Activated CD4-positive, alpha-beta T cell treated with anti-CD3 and anti-CD28 coated beads, Interleukin-2, amount 10 ng/mL, durations not matched to agents 24 days and 14 days (primary cell): ENCODE measurements around the gene RGMB. TPM values are rescaled to one million over a fixed set of nuclear protein-coding genes. Genes with fewer than 3 reads are reported as not detected.
A peak's percentile ranks its signal among the peaks of the same experiment; 100 is the strongest.

Experiments
- DNase-seq: peaks from one replicate; pipeline ENCODE4 v3.0.0; 2022
- H3K27ac Mint-ChIP-seq: one replicate; pipeline ENCODE4 v1.8.0; 2022; ENCODE audit warnings: mild to moderate bottlenecking, mixed read lengths
- H3K27me3 Mint-ChIP-seq: one replicate; pipeline ENCODE4 v1.8.0; 2022; ENCODE audit warnings: mixed read lengths
- H3K36me3 Mint-ChIP-seq: one replicate; pipeline ENCODE4 v1.8.0; 2022; ENCODE audit warnings: low read depth, mild to moderate bottlenecking, mixed read lengths
- H3K4me1 Mint-ChIP-seq: one replicate; pipeline ENCODE4 v1.8.0; 2021; ENCODE audit warnings: mixed read lengths
- H3K4me3 Mint-ChIP-seq: one replicate; pipeline ENCODE4 v1.8.0; 2022; ENCODE audit warnings: mild to moderate bottlenecking, moderate library complexity, mixed read lengths
- H3K9me3 Mint-ChIP-seq: one replicate; pipeline ENCODE4 v1.8.0; 2021; ENCODE audit warnings: mixed read lengths
- intact Hi-C: fragments of 100-400 bp; cut with micrococcal nuclease; formaldehyde crosslinking; loops from one replicate; pipeline ENCODE4 v1.15.1; 2023
- total RNA-seq: library from RNA; stranded (reverse); gene quantifications from 2 replicates; pipeline ENCODE4 v1.2.3, GENCODE V29; 2022

Gene RGMB
- total RNA-seq, 1 donor from 2014 or later, result 0.35 TPM

DNA sequence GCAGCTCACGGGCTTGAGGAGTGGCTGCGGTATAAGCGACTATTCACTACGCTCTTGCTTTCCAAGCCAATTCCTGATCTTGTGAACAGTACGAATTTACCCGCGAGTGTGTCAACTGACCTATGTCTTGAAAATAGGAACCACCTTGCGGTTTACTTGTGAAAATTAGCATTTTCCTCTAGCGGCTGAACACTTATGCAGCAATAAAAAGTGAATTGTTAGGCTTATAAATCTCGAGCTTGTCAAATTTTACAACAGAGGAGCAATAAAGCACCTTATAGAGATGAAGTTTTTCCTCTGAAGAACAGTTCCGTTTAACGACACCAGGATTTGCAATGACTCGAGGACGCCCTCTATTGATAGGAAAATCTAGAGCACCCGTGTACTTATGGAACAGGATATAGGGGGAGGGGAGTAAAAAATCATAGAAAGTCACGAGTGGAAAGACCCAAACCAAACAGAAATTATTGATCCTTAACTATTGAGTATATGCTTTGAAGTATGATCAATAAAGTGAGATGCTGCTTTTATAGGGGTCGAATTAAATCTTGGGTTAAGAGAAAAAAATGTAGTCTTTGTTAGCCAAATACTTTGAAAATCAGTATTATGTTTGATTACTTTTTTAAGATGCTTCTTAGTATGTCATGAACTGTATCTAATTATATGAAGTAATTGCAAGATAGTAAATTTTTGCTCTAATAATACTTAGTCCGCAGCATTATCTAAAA lies 1.9 kb upstream of the RGMB start:
- peaks cover 37% of the 10 kb centered on the region for H3K4me1 Mint-ChIP-seq
- intact Hi-C loops, result loop anchor here (2.0 to 10.0 kb wide), 5 partner anchors 261 to 1589 kb away; partner anchors contain the start of gene RIOK2

DNA sequence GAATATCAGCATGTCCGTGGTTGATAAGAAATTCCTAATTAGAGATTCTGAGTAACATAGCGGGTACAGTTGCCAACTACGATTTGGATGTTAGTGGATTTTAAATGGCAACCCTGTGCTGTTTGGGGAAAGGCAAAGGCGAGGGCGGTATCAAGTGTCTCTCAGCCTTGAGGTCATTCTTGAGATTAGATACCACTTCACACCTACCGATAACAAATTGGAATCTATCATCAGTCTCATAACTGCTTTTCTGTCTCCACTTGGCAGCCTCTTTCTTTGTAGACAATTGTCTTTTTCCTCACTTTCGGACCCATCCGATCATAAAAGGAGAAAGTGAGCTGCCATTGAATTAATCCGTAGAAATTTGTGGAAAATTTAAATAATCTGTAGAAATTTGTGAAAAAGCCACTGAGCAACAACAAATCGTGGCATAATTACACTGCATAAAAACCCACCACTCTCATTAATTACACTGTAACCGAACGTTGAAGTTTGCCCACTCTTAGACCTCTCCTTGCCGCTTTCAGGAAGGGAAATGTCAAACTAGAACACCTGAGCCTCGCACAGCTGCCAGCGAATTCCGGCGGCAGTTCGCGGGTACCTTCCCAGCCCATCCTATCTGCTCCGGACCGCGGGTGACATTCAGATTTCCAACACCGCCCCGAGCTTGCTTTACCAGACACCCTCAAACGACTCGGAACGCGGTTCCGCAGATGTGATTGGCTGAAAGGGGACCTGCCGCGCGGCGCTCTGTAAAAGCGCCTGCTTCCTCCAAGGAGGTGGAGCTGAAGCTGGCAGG lies 849 bp upstream of the RGMB start:
- peak overlapping the region; percentile 90 for H3K4me3 Mint-ChIP-seq
- intact Hi-C loops, result loop anchor here (1.0 to 10.0 kb wide), 3 partner anchors 155 to 538 kb away; no protein-coding TSS in a partner anchor
- peaks cover 37% of the 10 kb centered on the region for H3K4me1 Mint-ChIP-seq
- peaks cover 75% of the 10 kb centered on the region for H3K27me3 Mint-ChIP-seq
- H3K27ac Mint-ChIP-seq, result no peak overlapping the region
- H3K9me3 Mint-ChIP-seq, result no peaks in the 10 kb centered on the region
- no peaks in the 10 kb centered on the region for H3K36me3 Mint-ChIP-seq
- no peak for DNase-seq

More for the DNA sequence above, 1.9 kb upstream of the RGMB start:
- H3K36me3 Mint-ChIP-seq, result no peaks in the 10 kb centered on the region
- H3K9me3 Mint-ChIP-seq, result no peaks in the 10 kb centered on the region
- DNase-seq, result peak; percentile 89
- H3K27ac Mint-ChIP-seq, result no peak overlapping the region
- peaks cover 75% of the 10 kb centered on the region for H3K27me3 Mint-ChIP-seq
- peak overlapping the region; percentile 83 for H3K4me3 Mint-ChIP-seq

GRCh38 chr5:98773214-98773463 lies 324 bp upstream of the RGMB start:
- Mint-ChIP-seq H3K4me1 (peaks cover 37% of the 10 kb centered on the region), H3K27me3 (peaks cover 73% of the 10 kb centered on the region), H3K36me3 (no peaks in the 10 kb centered on the region), H3K4me3 (peak overlapping the region; percentile 90), H3K9me3 (no peaks in the 10 kb centered on the region), H3K27ac (peak overlapping the region; percentile 55)
- no peak for DNase-seq
- intact Hi-C loops, result loop anchor here (1.0 to 10.0 kb wide), 3 partner anchors 154 to 538 kb away; no protein-coding TSS in a partner anchor

GRCh38 chr5:98774192-98775033 lies 950 bp downstream of the RGMB start:
- no peaks in the 10 kb centered on the region for H3K36me3 Mint-ChIP-seq
- intact Hi-C loops, result loop anchor here (2.0 to 10.0 kb wide), 3 partner anchors 22 to 540 kb away; no protein-coding TSS in a partner anchor
- peak overlapping the region; percentile 90 for H3K4me3 Mint-ChIP-seq
- H3K4me1 Mint-ChIP-seq, result peaks cover 31% of the 10 kb centered on the region
- peaks cover 67% of the 10 kb centered on the region for H3K27me3 Mint-ChIP-seq
- no peak overlapping the region for H3K27ac Mint-ChIP-seq
- peak; percentile 84 for DNase-seq
- no peaks in the 10 kb centered on the region for H3K9me3 Mint-ChIP-seq

DNA sequence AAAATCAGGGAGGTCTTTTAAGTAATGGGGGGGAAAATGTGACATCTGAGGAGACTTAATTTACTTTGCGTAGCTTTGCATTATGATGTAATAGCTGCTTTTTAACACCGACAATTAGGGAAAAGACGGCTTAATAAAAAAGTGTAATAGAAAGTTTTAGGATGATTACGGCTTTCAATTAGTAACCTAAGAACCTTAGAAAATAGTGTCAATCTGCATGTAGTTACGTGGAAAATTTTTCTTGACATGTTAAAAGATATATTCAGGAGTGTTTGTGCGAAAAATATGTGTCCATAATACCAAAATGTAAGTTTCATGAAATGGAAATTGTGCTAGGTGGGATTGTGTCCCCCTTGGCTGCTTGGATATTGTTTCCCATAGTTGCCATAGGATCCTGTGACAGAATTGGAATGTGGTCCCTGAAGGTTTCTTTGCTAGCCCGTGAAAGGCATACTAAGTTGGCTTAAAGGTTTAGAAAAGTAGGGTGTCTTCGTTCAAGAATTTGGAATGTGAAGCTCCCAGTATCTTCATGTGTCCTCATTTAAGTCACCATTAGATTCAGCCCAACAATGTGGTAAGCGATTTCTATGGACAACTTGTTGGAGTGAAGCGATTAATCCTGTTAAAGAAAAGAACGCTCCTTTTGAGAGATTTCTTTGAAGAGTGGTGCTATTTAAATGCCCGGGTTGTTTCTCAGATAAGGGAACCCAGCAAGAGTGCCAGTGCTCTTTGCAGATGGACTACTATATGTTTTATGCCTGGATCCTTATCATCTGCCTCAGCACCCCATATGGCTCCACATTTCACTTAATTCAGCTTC lies 2.0 kb downstream of the RGMB start:
- Mint-ChIP-seq H3K27ac (no peak overlapping the region), H3K4me3 (peak overlapping the region; percentile 90), H3K9me3 (no peaks in the 10 kb centered on the region), H3K36me3 (no peaks in the 10 kb centered on the region), H3K4me1 (peaks cover 24% of the 10 kb centered on the region), H3K27me3 (peaks cover 58% of the 10 kb centered on the region)
- no peak for DNase-seq
- intact Hi-C loops, result loop anchor here (2.0 to 10.0 kb wide), 2 partner anchors 21 to 541 kb away; no protein-coding TSS in a partner anchor

DNA sequence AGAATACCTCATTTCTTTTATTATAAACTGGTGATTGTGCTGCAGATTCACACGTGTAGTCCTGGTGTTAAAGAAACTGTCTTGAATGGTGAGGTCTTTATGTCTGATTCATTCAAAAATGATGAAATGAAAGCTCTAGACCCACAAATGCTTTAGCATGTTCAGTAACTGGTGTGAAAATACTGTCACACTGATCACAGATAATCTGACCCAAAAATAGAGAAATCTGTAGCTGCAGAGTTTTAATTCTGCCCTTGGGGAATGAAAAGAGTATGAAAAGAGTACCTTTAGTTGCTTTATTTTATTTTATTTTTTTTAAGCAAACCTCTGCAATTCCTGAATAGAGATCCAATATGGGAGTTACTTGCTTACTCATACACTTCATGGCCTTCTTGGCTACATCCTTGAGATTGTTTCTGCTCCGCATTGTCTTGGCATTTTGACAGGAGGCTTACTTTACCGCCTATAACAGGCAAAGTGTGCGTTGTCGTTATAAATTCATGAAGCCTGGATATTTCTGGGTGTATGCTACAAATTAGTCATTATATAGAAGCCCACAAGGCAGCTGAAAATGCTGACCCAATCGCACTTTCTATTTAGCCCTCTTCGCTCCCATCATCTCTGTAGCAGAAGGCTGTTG lies 2.7 kb downstream of the RGMB start:
- Mint-ChIP-seq H3K4me3 (no peak overlapping the region), H3K27ac (no peak overlapping the region), H3K9me3 (no peaks in the 10 kb centered on the region), H3K27me3 (peaks cover 54% of the 10 kb centered on the region), H3K4me1 (peaks cover 22% of the 10 kb centered on the region), H3K36me3 (no peaks in the 10 kb centered on the region)
- DNase-seq, result no peak
- intact Hi-C loops, result loop anchor here (10.0 kb wide), 1 partner anchor 541 kb away; no protein-coding TSS in a partner anchor

DNA sequence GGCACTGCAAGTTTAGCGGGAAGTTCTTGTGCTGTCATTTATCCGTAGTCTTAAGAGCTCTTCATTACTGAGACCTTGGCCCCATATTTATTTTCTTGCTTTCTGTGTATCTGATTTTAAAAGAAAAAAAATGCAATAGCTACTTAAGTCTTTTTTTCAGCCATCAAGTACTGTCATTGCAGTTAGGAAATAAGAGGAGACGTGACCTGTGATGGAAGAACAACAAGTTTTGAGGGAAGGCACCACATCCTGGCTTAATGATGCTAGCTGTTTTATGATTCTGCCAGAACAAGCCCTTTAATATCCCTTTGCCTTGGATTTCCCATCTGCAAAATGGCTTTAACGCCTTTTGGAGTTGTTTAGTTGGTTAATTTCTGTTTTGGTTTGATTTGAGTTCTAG lies 3.8 kb downstream of the RGMB start:
- peaks cover 16% of the 10 kb centered on the region for H3K4me1 Mint-ChIP-seq
- no peak overlapping the region for H3K4me3 Mint-ChIP-seq
- H3K9me3 Mint-ChIP-seq, result no peaks in the 10 kb centered on the region
- intact Hi-C loops, result loop anchor here (10.0 kb wide), 1 partner anchor 542 kb away; no protein-coding TSS in a partner anchor
- no peak for DNase-seq
- peaks cover 44% of the 10 kb centered on the region for H3K27me3 Mint-ChIP-seq
- H3K27ac Mint-ChIP-seq, result no peak overlapping the region
- no peaks in the 10 kb centered on the region for H3K36me3 Mint-ChIP-seq

DNA sequence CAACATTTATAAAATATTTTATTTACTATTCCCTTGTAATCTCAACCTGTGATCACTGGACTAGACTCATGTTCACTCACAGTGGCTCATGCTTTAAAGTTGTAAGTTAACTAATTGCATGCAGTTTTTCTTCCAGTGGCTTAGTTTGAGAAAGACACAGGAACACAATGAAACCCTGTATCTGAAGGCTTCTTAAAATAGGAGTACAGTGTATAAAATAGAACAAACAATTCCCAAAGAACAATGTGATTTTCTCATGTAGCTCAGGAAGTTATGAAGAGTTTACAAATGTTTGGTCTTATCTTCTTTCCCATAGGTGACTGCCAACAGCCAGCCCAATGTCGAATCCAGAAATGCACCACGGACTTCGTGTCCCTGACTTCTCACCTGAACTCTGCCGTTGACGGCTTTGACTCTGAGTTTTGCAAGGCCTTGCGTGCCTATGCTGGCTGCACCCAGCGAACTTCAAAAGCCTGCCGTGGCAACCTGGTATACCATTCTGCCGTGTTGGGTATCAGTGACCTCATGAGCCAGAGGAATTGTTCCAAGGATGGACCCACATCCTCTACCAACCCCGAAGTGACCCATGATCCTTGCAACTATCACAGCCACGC lies 5.9 kb downstream of the RGMB start:
- Mint-ChIP-seq H3K4me1 (peaks cover 8% of the 10 kb centered on the region), H3K9me3 (no peaks in the 10 kb centered on the region), H3K27ac (no peak overlapping the region), H3K27me3 (peaks cover 32% of the 10 kb centered on the region), H3K36me3 (no peaks in the 10 kb centered on the region), H3K4me3 (no peak overlapping the region)
- intact Hi-C loops, result loop anchor here (10.0 kb wide), 1 partner anchor 545 kb away; no protein-coding TSS in a partner anchor
- DNase-seq, result no peak

DNA sequence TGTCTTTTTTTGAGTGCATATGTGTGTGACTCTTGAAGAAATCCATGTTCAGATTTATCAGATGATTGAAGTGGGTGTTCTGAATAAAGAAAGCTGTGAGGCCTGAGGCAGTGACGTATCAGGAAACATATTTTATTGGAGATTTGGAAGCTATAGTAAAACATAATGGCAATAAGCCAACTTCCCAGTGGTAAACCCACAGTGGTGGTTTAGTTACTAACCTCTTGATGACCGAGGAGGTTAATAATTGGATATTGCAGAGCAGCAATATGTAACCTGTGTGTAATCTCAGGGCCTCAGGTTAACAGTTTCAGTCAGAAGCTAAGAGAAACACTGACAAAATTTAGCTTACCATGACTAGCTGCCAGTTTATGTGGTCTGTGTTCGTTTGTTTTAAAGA lies 6.9 kb downstream of the RGMB start:
- H3K4me1 Mint-ChIP-seq, result no peaks in the 10 kb centered on the region
- H3K4me3 Mint-ChIP-seq, result no peak overlapping the region
- no peak overlapping the region for H3K27ac Mint-ChIP-seq
- no peaks in the 10 kb centered on the region for H3K9me3 Mint-ChIP-seq
- intact Hi-C loops, result no loop called here
- no peak for DNase-seq
- H3K36me3 Mint-ChIP-seq, result no peaks in the 10 kb centered on the region
- H3K27me3 Mint-ChIP-seq, result peaks cover 22% of the 10 kb centered on the region

DNA sequence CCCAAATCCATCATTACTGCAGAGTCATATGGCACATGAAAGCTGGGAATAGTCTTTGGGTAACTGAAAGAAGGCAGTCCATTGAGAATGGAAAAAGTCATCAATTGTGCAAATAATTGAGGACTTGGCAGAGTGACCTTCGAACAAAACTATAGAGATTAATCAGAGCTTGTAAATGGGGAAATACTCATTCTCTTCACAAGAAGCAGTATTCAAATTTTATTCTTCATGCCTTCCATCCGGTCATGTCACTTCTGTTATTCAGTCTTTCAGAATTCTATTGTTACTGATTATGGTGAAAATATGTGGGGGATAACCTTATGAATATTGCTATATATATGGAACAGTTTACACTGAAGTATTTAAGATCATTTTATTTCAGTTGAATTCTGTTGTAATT lies 8.1 kb downstream of the RGMB start:
- no peak overlapping the region for H3K4me3 Mint-ChIP-seq
- peaks cover 12% of the 10 kb centered on the region for H3K27me3 Mint-ChIP-seq
- DNase-seq, result no peak
- no peaks in the 10 kb centered on the region for H3K9me3 Mint-ChIP-seq
- H3K36me3 Mint-ChIP-seq, result no peaks in the 10 kb centered on the region
- no peak overlapping the region for H3K27ac Mint-ChIP-seq
- no peaks in the 10 kb centered on the region for H3K4me1 Mint-ChIP-seq
- intact Hi-C loops, result no loop called here

GRCh38 chr5:98781964-98782363 lies 8.5 kb downstream of the RGMB start:
- Mint-ChIP-seq H3K27me3 (peaks cover 12% of the 10 kb centered on the region), H3K9me3 (no peaks in the 10 kb centered on the region), H3K36me3 (no peaks in the 10 kb centered on the region), H3K27ac (no peak overlapping the region), H3K4me1 (no peaks in the 10 kb centered on the region), H3K4me3 (no peak overlapping the region)
- DNase-seq, result no peak
- intact Hi-C loops, result no loop called here

DNA sequence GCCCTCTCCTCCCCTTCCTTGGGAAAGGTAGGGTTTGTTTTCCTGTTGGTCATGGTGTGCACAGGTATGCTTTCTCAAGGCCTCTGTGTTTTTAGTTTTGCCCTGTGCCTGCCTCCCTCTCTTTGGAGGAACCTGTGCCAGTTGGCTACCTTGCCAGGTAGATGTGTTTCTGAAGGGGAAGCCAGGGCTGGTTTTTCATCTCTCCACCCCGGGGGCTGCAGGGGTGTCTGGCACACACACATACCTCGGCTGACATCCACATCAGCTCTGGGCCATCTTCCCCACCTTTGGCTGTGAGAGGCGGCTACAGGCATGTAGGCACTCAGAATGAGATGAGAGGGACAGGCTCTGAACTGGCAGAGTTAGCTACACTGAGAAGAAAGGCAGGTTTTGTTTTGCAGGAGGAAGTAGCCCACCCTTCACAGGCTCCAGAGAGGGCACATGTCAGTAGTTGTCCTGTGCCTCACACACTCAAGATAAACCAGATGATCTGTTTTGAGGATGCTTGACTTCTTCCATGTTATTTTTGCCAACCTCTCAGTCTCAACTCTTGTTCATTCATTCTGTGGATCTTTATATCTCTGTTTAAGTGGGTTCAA lies 9.7 kb downstream of the RGMB start:
- no peak overlapping the region for H3K27ac Mint-ChIP-seq
- H3K27me3 Mint-ChIP-seq, result peaks cover 4% of the 10 kb centered on the region
- no peaks in the 10 kb centered on the region for H3K36me3 Mint-ChIP-seq
- intact Hi-C loops, result no loop called here
- no peaks in the 10 kb centered on the region for H3K9me3 Mint-ChIP-seq
- H3K4me1 Mint-ChIP-seq, result no peaks in the 10 kb centered on the region
- DNase-seq, result no peak
- H3K4me3 Mint-ChIP-seq, result no peak overlapping the region
